K562 (cell line): Measurements from ENCODE around the gene C1QA. TPM values are rescaled to one million over a fixed set of nuclear protein-coding genes. Genes with fewer than 3 reads are reported as not detected.

ENCODE experiments used
- ATAC-seq: fragments of 200-7000 bp; cut with Tn5 transposase; 3 replicates; pipeline ENCODE4 v1.9.1; 2020; ENCODE audit warnings: moderate library complexity
- BruUV-seq: library from RNA; stranded (reverse); fragments of 400-500 nt; replicated peaks from 2 replicates; lab custom pipeline; 2021; lab: Mats Ljungman, UMichigan
- CTCF ChIA-PET: fragments of 300-600 bp; formaldehyde crosslinking; extraction: SDS; loops from one replicate; lab custom pipeline; 2021; ENCODE audit warnings: low intra/inter-chr PET ratio; lab: Yijun Ruan, JAX
- POLR2A ChIA-PET: fragments of 300-600, 350-650 bp; sonication (Branson Sonifier 250); formaldehyde crosslinking; extraction: SDS; loops from one replicate; lab custom pipeline; 2021; ENCODE audit warnings: antibody characterized with exemption, inconsistent platforms; lab: Yijun Ruan, JAX
- DNase-seq, 4 experiments: peaks; one replicate each; pipeline versions ENCODE4 v3.0.0 to v3.0.0-alpha.2; 2011 to 2018; ENCODE audit warnings: low spot score in 3 of 4, mixed read lengths in 3 of 4; ENCODE audit errors: extremely low read depth in 1 of 4
- FAIRE-seq: peaks from 2 replicates; lab custom pipeline; 2011; peaks lifted over from hg19 to GRCh38; lab: Jason Lieb, UNC
- H2AFZ ChIP-seq: 2 replicates; pipeline ENCODE4 v1.6.0; 2011; ENCODE audit warnings: low read depth, low read length, control low read depth, inconsistent platforms
- H3K27ac ChIP-seq: fragments of 200-600 bp; 3 replicates; pipeline ENCODE4 v1.8.0; 2011; ENCODE audit warnings: low read depth, mild to moderate bottlenecking, control low read depth, inconsistent platforms, low read length, moderate library complexity, mixed read lengths; ENCODE audit errors: extremely low read depth
- H3K27me3 ChIP-seq, 2 experiments: fragments of 300-600 bp in 1 of 2; 2 replicates in 1 of 2; 3 replicates in 1 of 2; pipeline versions ENCODE4 v1.6.0 to v1.8.0; 2011; ENCODE audit warnings: inconsistent platforms in 2 of 2, low read length in 2 of 2, mild to moderate bottlenecking in 1 of 2, mixed read lengths in 1 of 2, moderate library complexity in 1 of 2; ENCODE audit not compliant: control insufficient read depth in 2 of 2, insufficient read depth in 2 of 2
- H3K36me3 ChIP-seq: fragments of 300-600 bp; 3 replicates; pipeline ENCODE4 v1.8.0; 2011; ENCODE audit warnings: mild to moderate bottlenecking, low read length, inconsistent platforms; ENCODE audit not compliant: control insufficient read depth, insufficient read depth
- H3K4me1 ChIP-seq, 2 experiments: fragments of 200-600 bp in 1 of 2; replicated peaks in 1 of 2; 2 replicates in 1 of 2; 3 replicates in 1 of 2; pipeline versions ENCODE4 v1.5.1 to v1.8.0; 2011; ENCODE audit warnings: inconsistent platforms in 2 of 2, low read length in 2 of 2, mild to moderate bottlenecking in 1 of 2, mixed read lengths in 1 of 2, moderate library complexity in 1 of 2; ENCODE audit not compliant: control insufficient read depth in 2 of 2, insufficient read depth in 2 of 2
- H3K4me2 ChIP-seq: 2 replicates; pipeline ENCODE4 v1.6.1; 2011; ENCODE audit warnings: low read length, control low read depth, inconsistent platforms, mixed read lengths; ENCODE audit not compliant: insufficient read depth
- H3K4me3 ChIP-seq: fragments of 200-600 bp; sonication (generic), shearing (Covaris generic); 2 replicates; pipeline ENCODE4 v1.5.1; 2016; ENCODE audit warnings: control low read depth, inconsistent platforms
- H3K79me2 ChIP-seq: fragments of 200-600 bp; 3 replicates; pipeline ENCODE4 v1.8.0; 2011; ENCODE audit warnings: low read length, inconsistent platforms; ENCODE audit not compliant: control insufficient read depth, insufficient read depth
- H3K9ac ChIP-seq, 2 experiments: 2 replicates each; pipeline versions ENCODE4 v1.6.0 to v1.6.1; 2011; ENCODE audit warnings: low read depth in 2 of 2, low read length in 2 of 2, control low read depth in 1 of 2, inconsistent platforms in 1 of 2, mild to moderate bottlenecking in 1 of 2, mixed read lengths in 1 of 2; ENCODE audit not compliant: insufficient read depth in 1 of 2
- H3K9me1 ChIP-seq: one replicate; pipeline ENCODE4 v1.6.0; 2011; ENCODE audit warnings: inconsistent platforms, mild to moderate bottlenecking, low read length, moderate library complexity; ENCODE audit not compliant: control insufficient read depth, insufficient read depth
- H3K9me3 ChIP-seq: replicated peaks from 2 replicates; pipeline ENCODE4 v1.5.1; 2011; ENCODE audit warnings: low read depth, low read length, inconsistent platforms; ENCODE audit not compliant: control insufficient read depth, insufficient read depth
- H4K20me1 ChIP-seq: replicated peaks from 2 replicates; pipeline ENCODE4 v1.6.1; 2011; ENCODE audit warnings: low read length, inconsistent platforms, mixed read lengths; ENCODE audit not compliant: control insufficient read depth, insufficient read depth
- BHLHE40 ChIP-seq: IDR thresholded peaks from 2 replicates; pipeline ENCODE4 v1.6.1; 2011; ENCODE audit warnings: low read length, improper control_type of control experiment
- ETV1 ChIP-seq: fragments of 450-650 bp; conservative IDR thresholded peaks from 2 replicates; pipeline ENCODE4 v1.6.1; 2016; ENCODE audit warnings: missing genetic modification characterization, control low read depth, low read depth, missing compliant biosample characterization
- FOXM1 ChIP-seq, 2 experiments: fragments of 450-650 bp in 1 of 2; sonication (generic) in 1 of 2; formaldehyde crosslinking in 1 of 2; IDR thresholded peaks; 2 replicates each; pipeline versions ENCODE4 v1.6.1 to v1.9.0; 2017 to 2022; ENCODE audit warnings: low read depth in 2 of 2, mild to moderate bottlenecking in 2 of 2, missing genetic modification reagents in 1 of 2, moderate library complexity in 1 of 2
- NRF1 ChIP-seq, 2 experiments: fragments of 450-650 bp; IDR thresholded peaks in 1 of 2; conservative IDR thresholded peaks in 1 of 2; 2 replicates each; pipeline ENCODE4 v1.6.1; 2014; ENCODE audit warnings: mild to moderate bottlenecking in 2 of 2
- RFX5 ChIP-seq: IDR thresholded peaks from 2 replicates; pipeline ENCODE4 v1.6.1; 2011; ENCODE audit warnings: low read depth, mild to moderate bottlenecking, improper control_type of control experiment, low read length
- TRIM24 ChIP-seq, 2 experiments: fragments of 450-650 bp; IDR thresholded peaks; 2 replicates each; pipeline ENCODE4 v1.6.1; 2016
- ZNF175 ChIP-seq: fragments of 200-800 bp; sonication (Bioruptor generic); IDR thresholded peaks from 2 replicates; pipeline ENCODE4 v1.6.1; 2016; ENCODE audit warnings: low read depth, mild to moderate bottlenecking, missing genetic modification characterization, missing compliant biosample characterization
- ZNF24 ChIP-seq: fragments of 450-650 bp; IDR thresholded peaks from 2 replicates; pipeline ENCODE4 v1.6.1; 2016
- WGBS: fragments of 100-300 bp; shearing (Covaris generic); methylation state at CpG from one replicate; pipeline ENCODE4 v1.1.6; 2016; ENCODE audit warnings: low coverage, mixed read lengths; ENCODE audit not compliant: insufficient coverage; ENCODE audit errors: missing lambda C conversion rate; 5-methylcytosine and 5-hydroxymethylcytosine counted together
- in situ Hi-C: fragments of 300-500 bp; cut with MboI; formaldehyde crosslinking; loops from 4 replicates; pipeline ENCODE4 v1.15.0; 2018; ENCODE audit warnings: inconsistent platforms, mixed read lengths
- intact Hi-C: fragments of 100-400 bp; cut with micrococcal nuclease; formaldehyde crosslinking; loops from 2 replicates; pipeline ENCODE4 v1.14.2; 2022
- polyA plus RNA-seq, 8 experiments: library from polyadenylated mRNA; depleted of rRNA in 4 of 8; stranded (reverse) in 5 of 8; unstranded in 3 of 8; fragments of >200 nt; fragmentation: Nextera tagmentation in 2 of 8; fragmentation: Illumina TruSeq in 1 of 8; extraction: Ambion mirVana in 2 of 8; extraction: Trizol in 1 of 8; gene quantifications; 2 replicates each; pipeline versions ENCODE4 v1.2.1 to v1.2.3, GENCODE V29; 2011 to 2014; ENCODE audit warnings: inconsistent platforms in 1 of 8, missing spikeins in 1 of 8
- total RNA-seq, 7 experiments: library from RNA; depleted of rRNA in 6 of 7; stranded (reverse); fragments of >200 nt in 6 of 7; fragmentation: Illumina TruSeq in 2 of 7; extraction: Trizol in 2 of 7; gene quantifications; 2 replicates each; pipeline versions ENCODE4 v1.2.1 to v1.2.3, GENCODE V29; 2011 to 2021; ENCODE audit warnings: low replicate concordance in 1 of 7
- TF ChIP-seq, protein P1 (sequence below): sonication (generic); formaldehyde crosslinking; IDR thresholded peaks from 2 replicates; pipeline ENCODE4 v1.8.1; 2022; ENCODE audit warnings: missing genetic modification reagents

Gene C1QA
- total and polyA plus RNA-seq, 9 of the 15 experiments (the other 6 are each of a cell fraction or from before 2014, with no cell fraction given) = 0.71 TPM; not detected in 8

DNA sequence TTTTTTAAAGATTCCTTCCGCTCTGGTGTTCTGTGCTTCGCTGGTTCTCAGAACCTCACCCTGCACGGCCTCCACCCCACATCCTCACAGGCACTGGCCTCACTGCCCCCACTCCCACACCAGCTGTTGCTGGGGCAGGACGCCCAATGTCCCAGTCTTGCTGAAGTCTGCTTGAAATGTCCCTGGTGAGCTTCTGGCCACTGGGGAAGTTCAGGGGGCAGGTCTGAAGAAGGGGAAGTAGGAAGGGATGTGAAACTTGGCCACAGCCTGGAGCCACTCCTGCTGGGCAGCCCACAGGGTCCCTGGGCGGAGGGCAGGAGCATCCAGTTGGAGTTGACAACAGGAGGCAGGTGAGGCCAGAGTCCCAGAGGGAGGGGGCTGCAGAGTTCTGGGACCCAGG, at the start of gene C1QA (continued):
- TF ChIP-seq ZNF24 (no peak), NRF1 (conservative IDR thresholded peaks at IDR 0.05 in 1 of 2, IDR thresholded peaks at IDR 0.05 in 1 of 2) (no peak), RFX5 (no peak)

DNA sequence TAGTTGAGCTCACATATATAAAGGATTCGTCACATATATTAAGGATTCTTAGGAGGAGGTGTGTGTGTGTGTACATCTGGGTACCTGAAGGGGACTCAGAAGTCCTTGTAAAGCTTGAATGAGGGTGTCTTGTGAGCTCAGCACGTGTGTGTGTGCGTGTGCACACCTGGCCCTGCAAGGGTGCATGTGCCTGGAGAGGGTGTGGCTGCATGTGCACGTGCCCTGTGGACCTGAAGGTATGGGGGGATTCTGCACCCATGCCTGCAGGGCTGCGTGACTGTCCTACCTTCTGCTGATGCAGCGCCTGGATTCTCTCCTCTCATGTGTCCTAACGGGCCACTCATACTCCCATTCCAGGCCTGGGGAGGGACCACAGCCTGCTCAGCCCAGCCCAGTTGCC, 49.2 kb upstream of the C1QA start:
- no peak overlapping the region for H2AFZ ChIP-seq
- no peak overlapping the region for H3K4me2 ChIP-seq
- WGBS = under 1% methylated on average over 7 of the region's 7 CpGs
- H3K9ac ChIP-seq = no peak overlapping the region
- no peaks in the 10 kb centered on the region for H3K9me3 ChIP-seq
- ChIA-PET CTCF (no interaction called here), POLR2A (interaction anchor here (1.1 kb wide), 2 partner anchors 20 to 88 kb away, joined by 3 to 8 read pairs; no protein-coding TSS in a partner anchor)
- peaks cover 0 to 9% of the 10 kb centered on the region in 2 experiments; a peak in 1 of 5 replicates for H3K4me1 ChIP-seq
- intact Hi-C loops = no loop called here
- no peak for DNase-seq
- TF ChIP-seq ETV1 (tag) (no peak), ZNF175 (CRISPR knock-in tag) (no peak), BHLHE40 (0 out of 2 replicates have a peak, but pooled peaks have one; percentile 18), FOXM1 (IDR thresholded peaks at IDR 0.05; ENCODE audit: low read depth) (no peak), FOXM1 (CRISPR knock-in tag; IDR thresholded peaks at IDR 0.05; ENCODE audit: low read depth) (no peak), TRIM24 (IDR thresholded peaks at IDR 0.05) (no peak)
- TF ChIP-seq, protein P1, sequence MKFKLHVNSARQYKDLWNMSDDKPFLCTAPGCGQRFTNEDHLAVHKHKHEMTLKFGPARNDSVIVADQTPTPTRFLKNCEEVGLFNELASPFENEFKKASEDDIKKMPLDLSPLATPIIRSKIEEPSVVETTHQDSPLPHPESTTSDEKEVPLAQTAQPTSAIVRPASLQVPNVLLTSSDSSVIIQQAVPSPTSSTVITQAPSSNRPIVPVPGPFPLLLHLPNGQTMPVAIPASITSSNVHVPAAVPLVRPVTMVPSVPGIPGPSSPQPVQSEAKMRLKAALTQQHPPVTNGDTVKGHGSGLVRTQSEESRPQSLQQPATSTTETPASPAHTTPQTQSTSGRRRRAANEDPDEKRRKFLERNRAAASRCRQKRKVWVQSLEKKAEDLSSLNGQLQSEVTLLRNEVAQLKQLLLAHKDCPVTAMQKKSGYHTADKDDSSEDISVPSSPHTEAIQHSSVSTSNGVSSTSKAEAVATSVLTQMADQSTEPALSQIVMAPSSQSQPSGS (CRISPR knock-in tag) = peak; percentile 16; the same call in 1 of the 2 replicates
- in situ Hi-C loops = no loop called here
- H3K36me3 ChIP-seq = no peaks in the 10 kb centered on the region
- no peaks in the 10 kb centered on the region for H3K79me2 ChIP-seq
- no peak overlapping the region for H3K27ac ChIP-seq
- no peak for ATAC-seq
- peaks cover 16% of the 10 kb centered on the region for H4K20me1 ChIP-seq
- no peaks in the 10 kb centered on the region for H3K9me1 ChIP-seq
- H3K4me3 ChIP-seq = no peak overlapping the region
- no TSS peak for BruUV-seq
- H3K27me3 ChIP-seq = peaks cover 29 to 90% of the 10 kb centered on the region in 2 experiments; a peak in 4 of 5 replicates
- FAIRE-seq = no peak
